Endothelial cell of umbilical vein (primary cell): ENCODE measurements around the gene TMEM252. TPM values are rescaled to one million over a fixed set of nuclear protein-coding genes. Genes with fewer than 3 reads are reported as not detected.

Experiments used
- BruUV-seq: library from RNA; stranded (reverse); fragments of 400-500 nt; replicated peaks from 2 replicates; lab custom pipeline; 2021; lab: Mats Ljungman, UMichigan
- CTCF ChIA-PET: fragments of 300-600, 350-600 bp; sonication (Branson Sonifier 250); formaldehyde crosslinking; loops from one replicate; lab custom pipeline; 2021; ENCODE audit warnings: antibody characterized with exemption, inconsistent platforms; lab: Charles Lee
- POLR2A ChIA-PET: fragments of 300-600, 350-600 bp; sonication (Branson Sonifier 250); formaldehyde crosslinking; loops from one replicate; lab custom pipeline; 2021; ENCODE audit warnings: antibody characterized with exemption, inconsistent platforms; lab: Charles Lee
- DNase-seq: peaks from one replicate; pipeline ENCODE4 v3.0.0-alpha.2; 2011; ENCODE audit warnings: low read depth, low spot score
- FAIRE-seq: peaks from 2 replicates; lab custom pipeline; 2011; peaks lifted over from hg19 to GRCh38; lab: Jason Lieb, UNC
- H2AFZ ChIP-seq: 2 replicates; pipeline ENCODE4 v1.6.0; 2012; ENCODE audit warnings: low read depth, low read length, control low read depth, inconsistent platforms
- H3K27ac ChIP-seq: 2 replicates; pipeline ENCODE4 v1.5.1; 2011; ENCODE audit warnings: low read depth, mild to moderate bottlenecking, control low read depth, low read length, moderate library complexity; ENCODE audit not compliant: insufficient read depth
- H3K27me3 ChIP-seq, 2 experiments: 2 replicates each; pipeline versions ENCODE4 v1.6.0 to v1.6.1; 2011; ENCODE audit warnings: low read length in 2 of 2, mixed read lengths in 1 of 2; ENCODE audit not compliant: control insufficient read depth in 2 of 2, insufficient read depth in 2 of 2
- H3K36me3 ChIP-seq, 2 experiments: 2 replicates in 1 of 2; 3 replicates in 1 of 2; pipeline ENCODE4 v1.5.1; 2011; ENCODE audit warnings: low read length in 2 of 2, mild to moderate bottlenecking in 1 of 2, moderate library complexity in 1 of 2; ENCODE audit not compliant: control insufficient read depth in 2 of 2, insufficient read depth in 2 of 2; ENCODE audit errors: extremely low read depth in 1 of 2
- H3K4me1 ChIP-seq: 3 replicates; pipeline ENCODE4 v1.5.1; 2011; ENCODE audit warnings: mild to moderate bottlenecking, low read length; ENCODE audit not compliant: control insufficient read depth, insufficient read depth; ENCODE audit errors: extremely low read depth
- H3K4me2 ChIP-seq: 2 replicates; pipeline ENCODE4 v1.6.1; 2011; ENCODE audit warnings: low read length, control low read depth, mixed read lengths; ENCODE audit not compliant: insufficient read depth
- H3K4me3 ChIP-seq, 3 experiments: fragments of 200-600 bp in 1 of 3; sonication (generic), shearing (Covaris generic) in 1 of 3; replicated peaks in 1 of 3; 2 replicates each; pipeline ENCODE4 v1.5.1; 2011 to 2016; ENCODE audit warnings: control low read depth in 3 of 3, low read length in 3 of 3, mild to moderate bottlenecking in 2 of 3, inconsistent platforms in 1 of 3, low read depth in 1 of 3, moderate library complexity in 1 of 3; ENCODE audit not compliant: insufficient read depth in 1 of 3
- H3K79me2 ChIP-seq: 2 replicates; pipeline ENCODE4 v1.6.0; 2012; ENCODE audit warnings: low read length, inconsistent platforms; ENCODE audit not compliant: control insufficient read depth, insufficient read depth
- H3K9ac ChIP-seq: replicated peaks from 2 replicates; pipeline ENCODE3; 2011; ENCODE audit warnings: low read length, control low read depth; ENCODE audit not compliant: insufficient read depth; ENCODE audit errors: extremely low read depth
- H3K9me1 ChIP-seq: replicated peaks from 3 replicates; pipeline ENCODE4 v1.6.0; 2011; ENCODE audit warnings: mild to moderate bottlenecking, low read length; ENCODE audit not compliant: control insufficient read depth, insufficient read depth; ENCODE audit errors: extremely low read depth
- H3K9me3 ChIP-seq: replicated peaks from 2 replicates; pipeline ENCODE4 v1.5.1; 2012; ENCODE audit warnings: low read length, inconsistent platforms; ENCODE audit not compliant: control insufficient read depth, insufficient read depth
- H4K20me1 ChIP-seq: replicated peaks from 2 replicates; pipeline ENCODE3; 2011; ENCODE audit warnings: mild to moderate bottlenecking, low read length; ENCODE audit not compliant: control insufficient read depth, insufficient read depth; ENCODE audit errors: extremely low read depth
- EZH2 ChIP-seq: IDR thresholded peaks from 2 replicates; pipeline ENCODE4 v1.6.1; 2012; ENCODE audit warnings: borderline replicate concordance, low read depth, mild to moderate bottlenecking, moderate library complexity, low read length, inconsistent platforms; ENCODE audit not compliant: severe bottlenecking
- FOS ChIP-seq: IDR thresholded peaks from 2 replicates; pipeline ENCODE4 v1.6.1; 2011; ENCODE audit warnings: mild to moderate bottlenecking, low read length, moderate library complexity, borderline replicate concordance; ENCODE audit not compliant: insufficient read depth
- GATA2 ChIP-seq: IDR thresholded peaks from 2 replicates; pipeline ENCODE4 v1.7.0; 2011; ENCODE audit warnings: low read depth, mild to moderate bottlenecking, moderate library complexity, mixed read lengths, low read length; ENCODE audit not compliant: insufficient read length, insufficient read depth
- JUN ChIP-seq: IDR thresholded peaks from 2 replicates; pipeline ENCODE4 v1.6.1; 2011; ENCODE audit warnings: borderline replicate concordance, low read depth; ENCODE audit not compliant: insufficient read length, insufficient read depth
- MYC ChIP-seq: IDR thresholded peaks from one replicate; pipeline ENCODE4 v1.6.1; 2011; ENCODE audit warnings: mild to moderate bottlenecking, low read depth, low read length
- POLR2A ChIP-seq: IDR thresholded peaks from 2 replicates; pipeline ENCODE4 v1.6.1; 2012; ENCODE audit warnings: low read depth, mild to moderate bottlenecking, control low read depth, low read length
- POLR2AphosphoS5 ChIP-seq: IDR thresholded peaks from 2 replicates; pipeline ENCODE4 v1.6.1; 2012; ENCODE audit warnings: low read depth, mild to moderate bottlenecking, control low read depth, low read length, moderate library complexity; ENCODE audit not compliant: insufficient read depth
- dilution Hi-C: fragments of 300-500 bp; cut with MboI; formaldehyde crosslinking; loops from one replicate; pipeline ENCODE4 v1.15.0; 2019; ENCODE audit warnings: low sequenced_read_pairs; ENCODE audit not compliant: extremely low pct_ligation_motif_present
- intact Hi-C: fragments of 100-400 bp; cut with micrococcal nuclease; formaldehyde crosslinking; loops from one replicate; pipeline ENCODE4 v1.10.0; 2022
- polyA plus RNA-seq, 4 experiments: library from polyadenylated mRNA; depleted of rRNA in 3 of 4; stranded (reverse) in 3 of 4; unstranded in 1 of 4; fragments of >200 nt; gene quantifications; 2 replicates each; pipeline versions ENCODE4 v1.2.1 to v1.2.3, GENCODE V29; 2011 to 2012; ENCODE audit warnings: missing spikeins in 1 of 4
- total RNA-seq: library from RNA; stranded (reverse); gene quantifications from 2 replicates; pipeline ENCODE4 v1.2.3, GENCODE V29; 2021
- TF ChIP-seq, protein P1 (sequence below), 2 donors: IDR thresholded peaks; 1 replicate in 1 of 2; 2 replicates in 1 of 2; pipeline ENCODE4 v1.5.1; 2011; ENCODE audit warnings: low read length in 2 of 2, mild to moderate bottlenecking in 2 of 2, moderate library complexity in 2 of 2, control low read depth in 1 of 2, inconsistent platforms in 1 of 2, low read depth in 1 of 2; ENCODE audit not compliant: insufficient read depth in 1 of 2; ENCODE audit errors: extremely low read depth in 1 of 2
- TF ChIP-seq, protein P2 (sequence below): IDR thresholded peaks from 2 replicates; pipeline ENCODE4 v1.6.1; 2011; ENCODE audit not compliant: insufficient read depth, insufficient read length

Gene TMEM252
- total and polyA plus RNA-seq, 2 donors (not counting 3 experiments of a cell fraction or from before 2014, with no cell fraction given) = not detected

- CTCF ChIA-PET = no interaction called here
- Histone ChIP-seq H3K4me2 (no peak overlapping the region), H3K27ac (no peak overlapping the region), H3K4me3 (no peak overlapping the region), H3K9me3 (no peaks in the 10 kb centered on the region), H4K20me1 (peaks cover 2% of the 10 kb centered on the region), H3K4me1 (no peaks in the 10 kb centered on the region), H3K36me3 (no peaks in the 10 kb centered on the region), H3K79me2 (no peaks in the 10 kb centered on the region), H3K27me3 (no peaks in the 10 kb centered on the region), H2AFZ (no peak overlapping the region), H3K9ac (no peak overlapping the region), H3K9me1 (no peaks in the 10 kb centered on the region)
- POLR2A ChIA-PET = no interaction called here
- dilution Hi-C loops = no loop called here
- FAIRE-seq = no peak
- no peak for TF ChIP-seq EZH2
- no peak for TF ChIP-seq JUN
- TF ChIP-seq GATA2 = no peak
- TF ChIP-seq, protein P1, sequence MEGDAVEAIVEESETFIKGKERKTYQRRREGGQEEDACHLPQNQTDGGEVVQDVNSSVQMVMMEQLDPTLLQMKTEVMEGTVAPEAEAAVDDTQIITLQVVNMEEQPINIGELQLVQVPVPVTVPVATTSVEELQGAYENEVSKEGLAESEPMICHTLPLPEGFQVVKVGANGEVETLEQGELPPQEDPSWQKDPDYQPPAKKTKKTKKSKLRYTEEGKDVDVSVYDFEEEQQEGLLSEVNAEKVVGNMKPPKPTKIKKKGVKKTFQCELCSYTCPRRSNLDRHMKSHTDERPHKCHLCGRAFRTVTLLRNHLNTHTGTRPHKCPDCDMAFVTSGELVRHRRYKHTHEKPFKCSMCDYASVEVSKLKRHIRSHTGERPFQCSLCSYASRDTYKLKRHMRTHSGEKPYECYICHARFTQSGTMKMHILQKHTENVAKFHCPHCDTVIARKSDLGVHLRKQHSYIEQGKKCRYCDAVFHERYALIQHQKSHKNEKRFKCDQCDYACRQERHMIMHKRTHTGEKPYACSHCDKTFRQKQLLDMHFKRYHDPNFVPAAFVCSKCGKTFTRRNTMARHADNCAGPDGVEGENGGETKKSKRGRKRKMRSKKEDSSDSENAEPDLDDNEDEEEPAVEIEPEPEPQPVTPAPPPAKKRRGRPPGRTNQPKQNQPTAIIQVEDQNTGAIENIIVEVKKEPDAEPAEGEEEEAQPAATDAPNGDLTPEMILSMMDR (IDR thresholded peaks at IDR 0.05; ENCODE audit: extremely low read depth in 1 of 2, insufficient read depth in 1 of 2, low read depth in 1 of 2, low read length in 2 of 2) = no peak
- no peak for TF ChIP-seq FOS
- no peak for TF ChIP-seq POLR2AphosphoS5
- no peak for TF ChIP-seq MYC
- TF ChIP-seq, protein P2, sequence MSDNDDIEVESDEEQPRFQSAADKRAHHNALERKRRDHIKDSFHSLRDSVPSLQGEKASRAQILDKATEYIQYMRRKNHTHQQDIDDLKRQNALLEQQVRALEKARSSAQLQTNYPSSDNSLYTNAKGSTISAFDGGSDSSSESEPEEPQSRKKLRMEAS = no peak
- TF ChIP-seq POLR2A = no peak
- intact Hi-C loops = no loop called here
- BruUV-seq = no TSS peak
- no peak for DNase-seq
Observed at GRCh38 chr9:68523367-68523936, 17.2 kb downstream of the TMEM252 start.
